ENCODE results near the gene CHRNG. TPM values are rescaled to one million over a fixed set of nuclear protein-coding genes. Genes with fewer than 3 reads are reported as not detected.

Gene CHRNG
- total RNA-seq, 1 donor from 2014 or later = not detected

DNA sequence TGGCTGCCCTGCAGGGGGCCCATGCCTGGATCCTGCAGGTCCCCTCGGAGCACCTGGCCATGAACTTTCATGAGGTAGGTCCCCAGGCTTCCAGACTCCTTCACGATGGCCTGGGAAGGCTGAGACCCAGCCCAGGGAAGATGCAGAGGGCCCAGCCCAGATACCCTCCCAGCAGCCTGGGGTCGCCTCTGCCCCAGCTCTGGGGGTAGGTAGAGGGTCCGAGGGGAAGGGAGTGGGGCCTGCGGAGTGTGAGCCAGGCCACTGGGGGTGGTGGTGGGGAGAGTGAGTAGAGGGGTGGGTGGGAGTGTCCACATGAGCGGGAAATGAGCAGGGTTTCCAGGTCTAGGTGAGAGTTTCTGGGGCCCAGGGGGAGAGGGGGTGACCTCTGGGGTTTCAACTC lies 14.7 kb upstream of the CHRNG start:
- no peak for DNase-seq (ENCODE audit: low spot score, unreplicated experiment)
- TF ChIP-seq CTCF (IDR thresholded peaks at IDR 0.05; ENCODE audit: unreplicated experiment) = no peak
- Mint-ChIP-seq H3K4me3 (ENCODE audit: low read depth) (no peak overlapping the region), H3K36me3 (ENCODE audit: insufficient read depth) (no peaks in the 10 kb centered on the region), H3K27ac (no peak overlapping the region), H3K9me3 (ENCODE audit: low read depth) (no peaks in the 10 kb centered on the region), H3K4me1 (ENCODE audit: low read depth) (peaks cover 1% of the 10 kb centered on the region), H3K27me3 (peaks cover 47% of the 10 kb centered on the region)

GRCh38 chr2:232525199-232525598 lies 14.3 kb upstream of the CHRNG start:
- Mint-ChIP-seq H3K36me3 (ENCODE audit: insufficient read depth) (no peaks in the 10 kb centered on the region), H3K27me3 (peaks cover 46% of the 10 kb centered on the region), H3K27ac (no peak overlapping the region), H3K9me3 (ENCODE audit: low read depth) (no peaks in the 10 kb centered on the region), H3K4me1 (ENCODE audit: low read depth) (peaks cover 1% of the 10 kb centered on the region), H3K4me3 (ENCODE audit: low read depth) (no peak overlapping the region)
- DNase-seq (ENCODE audit: low spot score, unreplicated experiment) = no peak
- no peak for TF ChIP-seq CTCF (IDR thresholded peaks at IDR 0.05; ENCODE audit: unreplicated experiment)

DNA sequence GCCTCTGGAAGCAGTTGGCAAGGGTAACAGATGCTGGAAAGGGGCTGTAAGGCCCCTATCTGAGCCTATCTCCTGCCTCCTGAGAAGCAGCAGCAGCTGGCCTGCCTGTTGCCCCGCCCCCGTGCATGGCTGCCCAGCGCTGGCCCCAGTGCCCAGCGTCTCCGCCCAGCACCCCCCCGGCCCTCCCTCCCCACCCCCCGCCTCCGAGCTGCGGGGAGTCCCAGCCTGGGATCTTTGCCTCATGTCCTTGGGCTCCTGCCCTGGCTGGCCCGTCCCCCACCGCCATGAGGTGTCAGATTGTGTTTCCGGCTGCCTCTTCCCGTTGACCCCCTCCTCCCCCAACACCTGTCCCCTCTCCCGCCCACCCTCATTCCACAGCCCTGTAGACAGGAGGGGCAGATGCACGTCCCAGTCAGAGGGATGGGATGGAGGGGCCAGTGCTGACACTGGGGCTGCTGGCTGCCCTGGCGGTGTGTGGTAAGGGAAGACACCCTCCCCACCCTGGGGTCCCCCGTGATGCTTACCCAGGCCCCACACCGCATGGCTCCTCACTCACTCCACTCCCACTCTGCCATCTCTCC lies 13.6 kb upstream of the CHRNG start, which contains the start of gene CHRND:
Gene CHRND (plus strand): TSS at position 370 of the 581 bp plus-strand sequence. CDS start 56 bp downstream, at position 426.
- no peaks in the 10 kb centered on the region for H3K9me3 Mint-ChIP-seq (ENCODE audit: low read depth)
- no peak for TF ChIP-seq CTCF (IDR thresholded peaks at IDR 0.05; ENCODE audit: unreplicated experiment)
- DNase-seq (ENCODE audit: low spot score, unreplicated experiment) = no peak
- H3K27ac Mint-ChIP-seq = no peak within 1 kb of the TSS
- H3K4me3 Mint-ChIP-seq (ENCODE audit: low read depth) = no peak within 1 kb of the TSS
- H3K36me3 Mint-ChIP-seq (ENCODE audit: insufficient read depth) = no peaks in the 10 kb centered on the region
- H3K27me3 Mint-ChIP-seq = peaks cover 40% of the 10 kb centered on the region
- peaks cover 1% of the 10 kb centered on the region for H3K4me1 Mint-ChIP-seq (ENCODE audit: low read depth)

DNA sequence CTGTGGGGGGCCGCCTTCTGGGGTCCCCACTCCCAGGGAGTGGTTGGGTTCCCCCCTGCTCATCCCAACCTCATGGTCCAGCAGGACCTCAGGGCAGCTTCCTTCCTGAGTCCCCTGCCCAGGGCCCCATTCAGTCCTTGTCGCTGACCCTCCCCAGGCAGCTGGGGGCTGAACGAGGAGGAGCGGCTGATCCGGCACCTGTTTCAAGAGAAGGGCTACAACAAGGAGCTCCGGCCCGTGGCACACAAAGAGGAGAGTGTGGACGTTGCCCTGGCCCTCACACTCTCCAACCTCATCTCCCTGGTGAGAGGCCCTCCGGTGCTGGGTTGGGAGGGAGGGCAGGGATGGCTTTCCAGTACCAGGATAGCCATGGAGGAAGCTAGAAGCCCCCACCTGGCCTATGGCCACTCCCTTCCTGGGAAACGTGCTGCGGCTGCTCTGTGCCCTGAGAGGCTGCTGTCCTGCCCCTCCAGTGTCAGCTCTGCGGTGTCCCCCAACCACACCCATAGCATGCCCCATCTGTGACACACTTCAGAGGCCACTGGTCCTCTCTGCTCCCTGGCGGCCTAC lies 13.0 kb upstream of the CHRNG start:
- Mint-ChIP-seq H3K27me3 (peaks cover 34% of the 10 kb centered on the region), H3K9me3 (ENCODE audit: low read depth) (no peaks in the 10 kb centered on the region), H3K4me3 (ENCODE audit: low read depth) (no peak overlapping the region), H3K4me1 (ENCODE audit: low read depth) (peaks cover under 1% of the 10 kb centered on the region), H3K36me3 (ENCODE audit: insufficient read depth) (no peaks in the 10 kb centered on the region), H3K27ac (no peak overlapping the region)
- no peak for DNase-seq (ENCODE audit: low spot score, unreplicated experiment)
- TF ChIP-seq CTCF (IDR thresholded peaks at IDR 0.05; ENCODE audit: unreplicated experiment) = no peak

DNA sequence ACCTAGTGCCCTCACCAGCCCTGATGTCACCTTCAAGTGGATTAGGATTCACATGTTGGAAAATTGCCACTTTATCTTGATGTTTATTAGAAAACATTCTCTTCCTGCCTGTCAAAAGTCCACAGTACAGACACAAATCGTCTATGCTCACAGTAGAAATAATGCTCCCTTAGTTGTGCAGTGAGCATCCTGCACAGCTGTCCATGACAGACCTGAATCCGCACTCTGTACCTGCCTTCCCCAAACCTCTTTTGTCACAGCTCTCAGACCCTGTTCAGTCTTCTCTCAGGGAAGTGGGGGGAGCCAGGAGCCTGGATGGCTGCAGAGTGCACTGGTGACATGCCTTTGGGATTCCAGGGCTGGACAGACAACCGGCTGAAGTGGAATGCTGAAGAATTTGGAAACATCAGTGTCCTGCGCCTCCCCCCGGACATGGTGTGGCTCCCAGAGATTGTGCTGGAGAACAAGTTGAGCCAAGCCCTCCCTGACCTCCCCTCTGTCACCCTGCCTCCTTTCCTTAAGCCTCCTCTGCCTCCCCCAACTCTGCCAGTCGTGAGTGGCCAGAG lies 11.5 kb upstream of the CHRNG start:
- H3K27me3 Mint-ChIP-seq = peaks cover 32% of the 10 kb centered on the region
- H3K36me3 Mint-ChIP-seq (ENCODE audit: insufficient read depth) = no peaks in the 10 kb centered on the region
- H3K4me1 Mint-ChIP-seq (ENCODE audit: low read depth) = no peaks in the 10 kb centered on the region
- no peaks in the 10 kb centered on the region for H3K9me3 Mint-ChIP-seq (ENCODE audit: low read depth)
- peak overlapping the region; percentile 12 for H3K27ac Mint-ChIP-seq
- DNase-seq (ENCODE audit: low spot score, unreplicated experiment) = no peak
- no peak for TF ChIP-seq CTCF (IDR thresholded peaks at IDR 0.05; ENCODE audit: unreplicated experiment)
- no peak overlapping the region for H3K4me3 Mint-ChIP-seq (ENCODE audit: low read depth)

All from progenitor cell of endocrine pancreas (in vitro differentiated cells).